Measurements from ENCODE around the gene GRIN2C. TPM values are rescaled to one million over a fixed set of nuclear protein-coding genes. Genes with fewer than 3 reads are reported as not detected.
"Not testable (repeated sequence)": the region's sequence is repeated elsewhere in the genome, so short reads cannot be mapped to it uniquely, and the experiment has no call there.

GRIN2C gene
- total RNA-seq, 2 donors from 2014 or later, result 25.2 to 38.8 TPM

- DNase-seq (no peak), ATAC-seq (no peak)
- intact Hi-C loops (cut with DNase I), result no loop called here
These were observed 23.0 kb upstream of the GRIN2C start for GRCh38 chr17:74882517-74883240.

GRCh38 chr17:74881073-74881472 is 21.4 kb upstream of the GRIN2C start:
- no peak for DNase-seq
- intact Hi-C loops (cut with DNase I), result no loop called here
- ATAC-seq, result no peak

DNA sequence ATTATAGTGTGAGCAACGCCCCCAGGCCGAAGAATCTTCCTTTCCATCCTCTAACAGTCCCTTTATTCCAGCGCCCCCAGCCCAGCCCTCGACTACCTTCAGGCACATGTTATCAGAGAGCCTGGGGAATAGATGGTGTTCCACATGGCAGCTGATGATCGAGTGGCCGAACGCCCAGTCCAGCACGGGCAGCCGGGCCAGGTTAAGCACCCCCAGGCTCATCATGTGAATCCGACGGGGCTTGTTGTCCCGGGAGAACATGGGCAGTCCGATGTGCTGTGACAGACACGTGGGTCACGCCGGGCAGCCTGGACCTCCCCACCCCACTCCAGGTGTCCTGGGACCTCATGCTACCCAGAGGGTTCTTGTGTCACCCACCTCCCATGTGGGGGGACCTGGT is 19.6 kb upstream of the GRIN2C start:
- intact Hi-C loops (cut with DNase I), result no loop called here
- DNase-seq (no peak), ATAC-seq (no peak)

DNA sequence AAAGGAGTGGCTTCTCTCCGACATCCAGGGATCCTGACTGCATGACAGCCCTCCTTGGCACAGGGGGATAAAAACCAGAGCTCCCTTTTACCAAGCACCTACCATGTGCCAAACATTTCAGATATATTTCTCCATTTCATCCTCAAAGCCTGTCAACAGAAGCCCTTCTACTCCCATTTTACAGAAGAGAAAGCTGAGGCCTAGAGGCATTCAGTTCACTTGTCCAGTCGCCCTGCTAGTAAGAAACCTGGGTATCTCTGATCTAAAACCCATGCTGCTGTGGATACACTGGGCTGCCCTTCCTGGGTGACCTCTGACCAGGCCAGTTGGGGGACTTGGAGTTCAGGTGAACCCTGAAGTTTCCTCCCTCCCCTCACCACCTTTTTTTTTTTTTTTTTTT is 19.0 kb upstream of the GRIN2C start:
- intact Hi-C loops (cut with DNase I), result no loop called here
- DNase-seq (no peak), ATAC-seq (no peak)

- DNase-seq, result peak; percentile 65
- intact Hi-C loops (cut with DNase I), result no loop called here
- peak in 1 of 2 donors; percentile 13 for ATAC-seq
These were observed 18.2 kb upstream of the GRIN2C start for GRCh38 chr17:74877592-74878548.

GRCh38 chr17:74875977-74876593 is 16.4 kb upstream of the GRIN2C start:
- DNase-seq (no peak), ATAC-seq (no peak)
- intact Hi-C loops (cut with DNase I), result no loop called here

- DNase-seq (no peak), ATAC-seq (no peak)
- intact Hi-C loops (cut with DNase I), result no loop called here
These were observed 15.7 kb upstream of the GRIN2C start for GRCh38 chr17:74875155-74875976.

- ATAC-seq, result no peak
These were observed 14.9 kb upstream of the GRIN2C start for GRCh38 chr17:74874615-74875037.

GRCh38 chr17:74873874-74874614 is 14.4 kb upstream of the GRIN2C start:
- intact Hi-C loops (cut with DNase I), result no loop called here
- DNase-seq, result no peak
- ATAC-seq, result no peak

More at GRCh38 chr17:74874615-74875037, 14.9 kb upstream of the GRIN2C start:
- intact Hi-C loops (cut with DNase I), result no loop called here
- DNase-seq, result no peak

DNA sequence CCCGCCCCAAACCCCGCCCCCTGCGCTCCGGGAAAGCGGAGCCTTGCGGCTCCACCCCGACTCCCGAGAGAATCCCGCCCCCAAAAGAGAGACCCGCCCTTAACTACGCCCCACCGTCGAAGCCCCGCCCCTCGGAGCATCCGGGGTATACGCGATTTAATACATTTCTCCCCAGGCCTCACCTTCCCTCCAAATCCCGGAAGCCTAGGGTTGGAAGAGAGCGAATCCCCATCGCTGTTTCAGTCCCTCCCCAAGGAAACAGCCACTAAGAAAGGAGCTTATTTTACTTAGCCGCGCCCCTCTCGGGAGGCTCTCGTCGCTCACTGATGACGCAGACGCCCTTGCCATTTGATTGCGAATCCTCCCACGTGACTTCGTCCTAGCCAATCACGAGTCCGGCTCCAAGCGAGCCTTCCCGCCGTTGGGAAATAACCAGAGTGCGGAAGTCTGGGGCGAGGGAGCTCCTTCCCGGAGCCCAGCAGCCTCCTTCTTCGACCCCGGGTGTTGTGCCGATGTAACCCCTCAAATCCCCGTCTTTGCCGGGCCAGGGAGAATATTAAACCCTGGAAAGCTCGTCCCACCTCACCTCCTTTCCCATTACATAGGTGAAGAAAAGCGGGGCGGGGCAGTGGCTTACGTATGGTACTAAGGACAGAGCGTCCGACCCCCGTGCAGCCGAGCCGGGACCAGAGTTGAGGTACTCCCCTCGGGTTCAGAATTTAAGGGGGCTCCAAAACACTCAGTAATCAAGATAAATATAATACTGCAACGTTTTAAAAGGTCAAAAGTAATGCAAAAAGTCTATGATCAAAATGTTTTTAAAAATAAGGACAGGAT is 13.6 kb upstream of the GRIN2C start:
- ATAC-seq (peak; percentile 96 to 97), DNase-seq (peak; percentile 100)
- intact Hi-C loops (cut with DNase I), result no loop called here

- ATAC-seq (peak; percentile 0 to 21), DNase-seq (no peak)
- intact Hi-C loops (cut with DNase I), result no loop called here
These were observed 12.8 kb upstream of the GRIN2C start, which contains the start of gene FDXR for GRCh38 chr17:74872313-74873036. Gene FDXR, minus strand, starts transcription at chr17:74872994. Its CDS starts 50 bp downstream, at chr17:74872944.

DNA sequence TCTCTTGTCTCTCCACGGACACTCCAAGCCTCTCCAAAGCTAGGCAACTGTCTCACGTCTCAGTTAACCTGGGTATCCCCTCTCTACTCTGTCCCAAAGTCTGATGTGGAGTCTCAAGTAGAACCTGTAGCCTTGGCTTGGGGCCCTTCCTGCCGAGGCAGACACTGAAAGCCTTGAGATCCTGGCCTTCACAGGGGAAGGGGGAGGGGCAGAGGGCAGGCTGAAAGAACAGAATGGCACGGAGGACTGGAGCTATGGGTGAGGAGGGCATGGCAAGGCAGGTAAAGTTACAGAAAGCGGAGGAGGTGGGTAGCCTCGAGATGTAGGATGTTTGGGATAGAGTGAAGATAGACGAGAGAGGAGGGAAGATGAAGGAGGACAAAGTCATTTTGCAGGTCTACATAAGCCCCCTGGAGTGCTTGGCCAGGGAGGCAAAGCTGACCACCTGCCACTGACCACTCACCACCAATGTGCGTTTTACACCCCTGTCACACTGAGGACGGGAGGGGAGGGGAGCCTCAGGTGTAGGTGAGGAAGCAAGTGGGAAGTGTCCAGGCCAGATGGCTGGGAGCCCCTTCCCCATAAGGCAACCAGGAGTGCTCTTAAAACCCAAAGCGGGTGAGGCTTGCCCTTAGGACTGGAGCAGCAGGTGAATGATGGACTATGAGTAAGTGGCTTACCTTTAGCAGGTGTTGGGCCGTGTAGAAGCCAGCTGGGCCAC is 11.8 kb upstream of the GRIN2C start:
- no peak for ATAC-seq
- DNase-seq, result no peak
- intact Hi-C loops (cut with DNase I), result no loop called here

DNA sequence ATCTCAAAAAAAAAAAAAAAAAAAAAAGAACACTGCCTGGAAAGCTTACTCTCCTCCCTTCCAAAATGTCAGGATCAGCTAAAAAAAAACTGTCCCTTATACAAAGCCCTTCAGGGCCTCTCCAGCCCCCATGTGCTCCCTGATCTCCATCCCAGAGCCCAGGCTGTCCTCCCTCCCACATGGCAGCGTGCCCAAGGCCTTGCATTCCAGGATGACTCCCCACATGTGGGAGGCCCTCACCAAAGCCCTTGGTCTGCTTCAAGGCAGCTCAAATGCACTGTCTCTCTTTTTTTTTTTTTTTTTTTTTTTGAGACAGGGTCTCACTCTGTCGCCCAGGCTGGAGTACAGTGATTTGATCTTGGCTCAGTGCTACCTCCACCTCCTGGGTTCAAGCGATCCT is 10.8 kb upstream of the GRIN2C start:
- no peak for DNase-seq
- intact Hi-C loops (cut with DNase I), result no loop called here

DNA sequence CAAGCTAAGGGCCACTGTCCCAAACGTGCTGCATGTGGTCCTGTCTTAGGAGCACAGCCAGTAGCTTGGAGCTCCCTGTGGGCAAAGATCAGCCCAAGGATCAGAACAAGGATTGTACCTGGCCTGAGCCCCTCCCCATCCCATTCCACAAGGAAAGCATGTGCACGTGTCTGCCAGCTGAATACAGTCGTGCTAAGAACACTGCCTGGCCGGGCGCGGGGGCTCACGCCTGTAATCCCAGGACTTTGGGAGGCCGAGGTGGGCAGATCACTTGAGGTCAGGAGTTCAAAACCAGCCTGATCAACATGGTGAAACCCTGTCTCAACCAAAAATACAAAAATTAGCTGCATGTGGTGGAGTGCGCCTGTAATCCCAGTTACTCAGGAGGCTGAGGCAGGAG is 10.3 kb upstream of the GRIN2C start:
- ATAC-seq; intact Hi-C loops (cut with DNase I); DNase-seq: not testable (repeated sequence)

More for the DNA sequence above, 10.8 kb upstream of the GRIN2C start:
- ATAC-seq, result no peak

DNA sequence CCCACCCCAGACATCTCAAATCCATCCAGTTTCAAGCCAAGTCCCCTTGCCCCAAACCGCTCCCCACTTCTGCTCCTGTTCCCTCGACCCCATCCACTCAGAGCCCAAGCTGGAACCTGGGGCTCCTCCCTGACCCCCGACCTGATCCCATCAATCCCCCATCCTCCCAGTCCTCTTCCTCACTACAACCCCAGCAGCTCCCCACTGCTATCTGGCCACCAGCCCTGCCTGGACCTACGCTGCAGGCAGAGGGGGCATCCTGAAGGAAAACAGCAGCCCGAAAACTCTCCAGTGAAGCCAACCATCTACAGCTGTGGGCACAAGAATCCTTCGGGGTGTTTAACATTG is 9.2 kb upstream of the GRIN2C start:
- DNase-seq, result no peak
- intact Hi-C loops (cut with DNase I), result loop anchor here (5.0 to 10.0 kb wide), 3 partner anchors 77 to 214 kb away; partner anchors contain the start of gene NHERF1 (in 1 of the 2)
- ATAC-seq, result no peak
